NCI-H2107 treated with DMSO at 0.1 percent for 48 hours (cell line): ENCODE results near the gene KRT10.

Experiments
- DNase-seq: peaks from one replicate; lab custom pipeline; 2025; ENCODE audit not compliant: unreplicated experiment; lab: John Stamatoyannopoulos, UW

The KRT10 gene

GRCh38 chr17:40809721-40810421 is 12.5 kb downstream of the KRT10 start:
- no peak for DNase-seq

GRCh38 chr17:40806131-40806530 is 16.3 kb downstream of the KRT10 start:
- no peak for DNase-seq

GRCh38 chr17:40803617-40804082 is 18.8 kb downstream of the KRT10 start:
- peak; percentile 82 for DNase-seq

GRCh38 chr17:40801157-40801556 is 21.3 kb downstream of the KRT10 start:
- DNase-seq, result no peak

- no peak for DNase-seq
Measured at GRCh38 chr17:40800381-40800780, 22.0 kb downstream of the KRT10 start.

- DNase-seq, result no peak
Measured at GRCh38 chr17:40799859-40800258, 22.6 kb downstream of the KRT10 start, which contains the start of gene KRT28. Gene KRT28, minus strand, starts transcription at chr17:40799959. Its CDS starts 66 bp downstream, at chr17:40799893.

GRCh38 chr17:40796846-40797245 is 25.6 kb downstream of the KRT10 start:
- no peak for DNase-seq

- DNase-seq, result no peak
Measured at GRCh38 chr17:40795019-40795667, 27.3 kb downstream of the KRT10 start.

GRCh38 chr17:40794466-40794865 is 27.9 kb downstream of the KRT10 start:
- no peak for DNase-seq

- DNase-seq, result peak; percentile 18
Measured at GRCh38 chr17:40793832-40794231, 28.6 kb downstream of the KRT10 start.

- peak; percentile 11 for DNase-seq
Measured at GRCh38 chr17:40791787-40792436, 30.5 kb downstream of the KRT10 start.

- no peak for DNase-seq
Measured at GRCh38 chr17:40791111-40791510, 31.3 kb downstream of the KRT10 start.

- DNase-seq, result no peak
Measured at GRCh38 chr17:40782450-40782849, 40.0 kb downstream of the KRT10 start, which contains the start of gene KRT27. Gene KRT27, minus strand, starts transcription at chr17:40782550. Its CDS starts 57 bp downstream, at chr17:40782493.

- DNase-seq, result no peak
Measured at GRCh38 chr17:40779181-40779909, 43.1 kb downstream of the KRT10 start.

- no peak for DNase-seq
Measured at GRCh38 chr17:40778461-40778860, 44.0 kb downstream of the KRT10 start.

- DNase-seq, result no peak
Measured at GRCh38 chr17:40777971-40778370, 44.4 kb downstream of the KRT10 start.

- DNase-seq, result no peak
Measured at GRCh38 chr17:40777459-40777858, 45.0 kb downstream of the KRT10 start.

GRCh38 chr17:40775945-40776344 is 46.5 kb downstream of the KRT10 start:
- no peak for DNase-seq

- DNase-seq, result no peak
Measured at GRCh38 chr17:40772101-40772500, 50.3 kb downstream of the KRT10 start, which contains the start of gene KRT26. Gene KRT26, minus strand, starts transcription at chr17:40772201. Its CDS starts 88 bp downstream, at chr17:40772113.
